Suprapubic skin (tissue), 4 donors: ENCODE data around the gene RBMS3.

Experiments used
- EP300 ChIP-seq: sonication (generic); formaldehyde crosslinking; IDR thresholded peaks from one replicate; pipeline ENCODE4 v1.6.1; 2017; ENCODE audit warnings: antibody characterized with exemption
- POLR2A ChIP-seq, 2 donors: fragments of 450-650 bp; IDR thresholded peaks; one replicate each; pipeline ENCODE4 v1.6.1; 2017; ENCODE audit warnings: antibody characterized with exemption in 2 of 2, mild to moderate bottlenecking in 2 of 2, moderate library complexity in 2 of 2
- POLR2AphosphoS5 ChIP-seq, 3 donors: sonication (generic); formaldehyde crosslinking; IDR thresholded peaks; one replicate each; pipeline ENCODE4 v1.6.1; 2017; ENCODE audit warnings: antibody characterized with exemption in 3 of 3
- TF ChIP-seq, protein P1 (sequence below), 2 donors: fragments of 200-600 bp in 1 of 2; fragments of 450-650 bp in 1 of 2; sonication (generic) in 1 of 2; IDR thresholded peaks; one replicate each; pipeline ENCODE4 v1.5.1; 2016 to 2019; ENCODE audit warnings: antibody characterized with exemption in 2 of 2, mild to moderate bottlenecking in 1 of 2, moderate library complexity in 1 of 2

DNA sequence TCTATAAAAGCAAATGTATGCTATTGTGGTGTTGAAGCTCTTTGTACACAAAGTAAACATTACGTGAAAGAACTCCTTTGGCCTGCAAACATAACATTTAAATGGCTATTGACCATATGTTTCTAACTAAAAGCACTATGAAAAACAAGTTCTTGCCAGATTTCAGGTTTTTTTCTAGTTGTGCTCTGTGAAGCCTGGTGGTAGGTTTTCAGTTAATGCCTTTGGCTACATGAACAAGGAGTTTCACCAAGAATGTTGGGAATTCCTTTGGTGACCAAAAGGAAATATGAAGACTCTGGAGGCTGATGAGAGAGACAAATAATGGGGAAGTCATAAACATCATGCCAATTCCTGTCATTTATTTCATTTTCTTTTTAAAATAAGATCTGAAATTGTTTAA is 66.0 kb downstream of the RBMS3 start:
- TF ChIP-seq, protein P1, sequence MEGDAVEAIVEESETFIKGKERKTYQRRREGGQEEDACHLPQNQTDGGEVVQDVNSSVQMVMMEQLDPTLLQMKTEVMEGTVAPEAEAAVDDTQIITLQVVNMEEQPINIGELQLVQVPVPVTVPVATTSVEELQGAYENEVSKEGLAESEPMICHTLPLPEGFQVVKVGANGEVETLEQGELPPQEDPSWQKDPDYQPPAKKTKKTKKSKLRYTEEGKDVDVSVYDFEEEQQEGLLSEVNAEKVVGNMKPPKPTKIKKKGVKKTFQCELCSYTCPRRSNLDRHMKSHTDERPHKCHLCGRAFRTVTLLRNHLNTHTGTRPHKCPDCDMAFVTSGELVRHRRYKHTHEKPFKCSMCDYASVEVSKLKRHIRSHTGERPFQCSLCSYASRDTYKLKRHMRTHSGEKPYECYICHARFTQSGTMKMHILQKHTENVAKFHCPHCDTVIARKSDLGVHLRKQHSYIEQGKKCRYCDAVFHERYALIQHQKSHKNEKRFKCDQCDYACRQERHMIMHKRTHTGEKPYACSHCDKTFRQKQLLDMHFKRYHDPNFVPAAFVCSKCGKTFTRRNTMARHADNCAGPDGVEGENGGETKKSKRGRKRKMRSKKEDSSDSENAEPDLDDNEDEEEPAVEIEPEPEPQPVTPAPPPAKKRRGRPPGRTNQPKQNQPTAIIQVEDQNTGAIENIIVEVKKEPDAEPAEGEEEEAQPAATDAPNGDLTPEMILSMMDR (IDR thresholded peaks at IDR 0.05): no peak
- TF ChIP-seq EP300: no peak
- TF ChIP-seq POLR2A (IDR thresholded peaks at IDR 0.05): no peak
- TF ChIP-seq POLR2AphosphoS5 (IDR thresholded peaks at IDR 0.05): no peak
